Measurements from ENCODE around the gene VPS37C. TPM values are rescaled to one million over a fixed set of nuclear protein-coding genes. Genes with fewer than 3 reads are reported as not detected.

VPS37C gene
- total RNA-seq, 1 experiment from 2014 or later, result 36.3 TPM

DNA sequence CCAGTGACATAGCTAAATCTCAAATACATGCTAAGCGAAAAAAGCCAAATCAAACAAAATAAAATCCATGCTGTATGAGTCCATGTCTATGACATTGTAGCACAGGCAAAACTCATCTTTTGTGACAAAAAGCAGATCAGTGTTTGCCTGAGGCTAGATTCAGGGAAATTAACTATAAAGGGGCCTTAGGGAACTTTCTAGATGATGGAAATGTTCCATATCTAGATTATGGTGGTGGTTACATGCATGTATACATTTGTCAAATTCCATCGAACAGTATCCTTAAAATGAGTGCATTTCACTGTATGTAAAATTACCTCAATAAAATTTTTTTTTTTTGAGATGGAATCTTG is 44.1 kb downstream of the VPS37C start:
- Histone ChIP-seq H3K4me1 (no peaks in the 10 kb centered on the region), H3K36me3 (ENCODE audit: control insufficient read depth, insufficient read depth, low read length) (no peaks in the 10 kb centered on the region), H3K9me3 (no peaks in the 10 kb centered on the region), H3K4me3 (ENCODE audit: low read depth, low read length) (no peak overlapping the region), H3K27me3 (replicated peaks; ENCODE audit: control insufficient read depth, insufficient read depth, low read length) (no peaks in the 10 kb centered on the region)
- TF ChIP-seq, protein P1, sequence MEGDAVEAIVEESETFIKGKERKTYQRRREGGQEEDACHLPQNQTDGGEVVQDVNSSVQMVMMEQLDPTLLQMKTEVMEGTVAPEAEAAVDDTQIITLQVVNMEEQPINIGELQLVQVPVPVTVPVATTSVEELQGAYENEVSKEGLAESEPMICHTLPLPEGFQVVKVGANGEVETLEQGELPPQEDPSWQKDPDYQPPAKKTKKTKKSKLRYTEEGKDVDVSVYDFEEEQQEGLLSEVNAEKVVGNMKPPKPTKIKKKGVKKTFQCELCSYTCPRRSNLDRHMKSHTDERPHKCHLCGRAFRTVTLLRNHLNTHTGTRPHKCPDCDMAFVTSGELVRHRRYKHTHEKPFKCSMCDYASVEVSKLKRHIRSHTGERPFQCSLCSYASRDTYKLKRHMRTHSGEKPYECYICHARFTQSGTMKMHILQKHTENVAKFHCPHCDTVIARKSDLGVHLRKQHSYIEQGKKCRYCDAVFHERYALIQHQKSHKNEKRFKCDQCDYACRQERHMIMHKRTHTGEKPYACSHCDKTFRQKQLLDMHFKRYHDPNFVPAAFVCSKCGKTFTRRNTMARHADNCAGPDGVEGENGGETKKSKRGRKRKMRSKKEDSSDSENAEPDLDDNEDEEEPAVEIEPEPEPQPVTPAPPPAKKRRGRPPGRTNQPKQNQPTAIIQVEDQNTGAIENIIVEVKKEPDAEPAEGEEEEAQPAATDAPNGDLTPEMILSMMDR (IDR thresholded peaks at IDR 0.05; ENCODE audit: insufficient read depth in 1 of 2, low read depth in 1 of 2, low read length in 1 of 2, severe bottlenecking in 1 of 2, unreplicated experiment in 1 of 2), result no peak
- no peak overlapping the region for H3K4me3 Mint-ChIP-seq (ENCODE audit: unreplicated experiment)
- no peaks in the 10 kb centered on the region for H3K4me1 Mint-ChIP-seq (ENCODE audit: low read depth, unreplicated experiment)
- ChIA-PET CTCF (interaction anchor here (0.6 kb wide), 1 partner anchor 250 kb away, joined by 3 read pairs; the partner anchor contains the start of gene ZP1), POLR2A (no interaction called here)
- H3K36me3 Mint-ChIP-seq (ENCODE audit: insufficient read depth, unreplicated experiment), result no peaks in the 10 kb centered on the region
- H3K27me3 Mint-ChIP-seq (ENCODE audit: insufficient read depth, unreplicated experiment), result no peaks in the 10 kb centered on the region
- no peak for DNase-seq
- H3K27ac Mint-ChIP-seq (ENCODE audit: unreplicated experiment), result no peak overlapping the region
- intact Hi-C loops (cut with micrococcal nuclease; ENCODE audit: unreplicated experiment), result no loop called here
- no TSS peak for BruUV-seq (replicated peaks)
- no peaks in the 10 kb centered on the region for H3K9me3 Mint-ChIP-seq (ENCODE audit: unreplicated experiment)

DNA sequence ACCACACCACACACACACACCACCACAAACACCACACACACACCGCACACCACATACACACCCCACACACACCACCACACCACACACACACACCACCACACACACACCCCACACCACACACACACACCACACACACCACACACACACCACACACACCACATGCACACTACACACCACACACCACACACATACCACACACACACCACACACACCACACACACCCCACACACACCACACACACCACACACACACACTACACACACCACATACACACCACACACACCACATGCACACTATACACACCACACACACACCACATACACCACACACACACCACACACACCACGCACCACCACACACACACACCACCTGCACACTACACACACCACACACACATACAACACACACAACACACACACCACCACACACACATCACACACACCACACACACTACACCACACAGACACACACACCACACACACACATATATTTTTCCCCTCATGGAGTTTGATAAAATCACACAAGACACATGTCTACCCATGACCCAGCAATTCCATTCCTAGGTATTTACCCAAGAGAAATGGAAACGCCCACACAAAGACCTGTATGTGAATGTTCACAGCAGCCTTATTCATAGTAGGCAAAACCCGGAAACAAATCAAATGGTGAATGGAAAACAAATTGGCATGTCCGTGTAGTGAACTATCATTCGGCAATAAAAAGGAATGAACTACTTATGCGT is 44.6 kb downstream of the VPS37C start:
- no peaks in the 10 kb centered on the region for H3K36me3 Mint-ChIP-seq (ENCODE audit: insufficient read depth, unreplicated experiment)
- Histone ChIP-seq H3K27me3 (replicated peaks; ENCODE audit: control insufficient read depth, insufficient read depth, low read length) (no peaks in the 10 kb centered on the region), H3K4me1 (no peaks in the 10 kb centered on the region), H3K36me3 (ENCODE audit: control insufficient read depth, insufficient read depth, low read length) (no peaks in the 10 kb centered on the region), H3K4me3 (ENCODE audit: low read depth, low read length) (no peak overlapping the region), H3K9me3 (no peaks in the 10 kb centered on the region)
- DNase-seq, result no peak
- no peaks in the 10 kb centered on the region for H3K4me1 Mint-ChIP-seq (ENCODE audit: low read depth, unreplicated experiment)
- H3K27ac Mint-ChIP-seq (ENCODE audit: unreplicated experiment), result no peak overlapping the region
- CTCF ChIA-PET, result interaction anchor here (0.6 kb wide), 1 partner anchor 249 kb away, joined by 3 read pairs; the partner anchor contains the start of gene ZP1
- no peaks in the 10 kb centered on the region for H3K9me3 Mint-ChIP-seq (ENCODE audit: unreplicated experiment)
- H3K4me3 Mint-ChIP-seq (ENCODE audit: unreplicated experiment), result no peak overlapping the region
- POLR2A ChIA-PET, result no interaction called here
- H3K27me3 Mint-ChIP-seq (ENCODE audit: insufficient read depth, unreplicated experiment), result no peaks in the 10 kb centered on the region
- no TSS peak for BruUV-seq (replicated peaks)
- TF ChIP-seq, protein P1 (IDR thresholded peaks at IDR 0.05; ENCODE audit: insufficient read depth in 1 of 2, low read depth in 1 of 2, low read length in 1 of 2, severe bottlenecking in 1 of 2, unreplicated experiment in 1 of 2), result no peak
- intact Hi-C loops (cut with micrococcal nuclease; ENCODE audit: unreplicated experiment), result no loop called here

DNA sequence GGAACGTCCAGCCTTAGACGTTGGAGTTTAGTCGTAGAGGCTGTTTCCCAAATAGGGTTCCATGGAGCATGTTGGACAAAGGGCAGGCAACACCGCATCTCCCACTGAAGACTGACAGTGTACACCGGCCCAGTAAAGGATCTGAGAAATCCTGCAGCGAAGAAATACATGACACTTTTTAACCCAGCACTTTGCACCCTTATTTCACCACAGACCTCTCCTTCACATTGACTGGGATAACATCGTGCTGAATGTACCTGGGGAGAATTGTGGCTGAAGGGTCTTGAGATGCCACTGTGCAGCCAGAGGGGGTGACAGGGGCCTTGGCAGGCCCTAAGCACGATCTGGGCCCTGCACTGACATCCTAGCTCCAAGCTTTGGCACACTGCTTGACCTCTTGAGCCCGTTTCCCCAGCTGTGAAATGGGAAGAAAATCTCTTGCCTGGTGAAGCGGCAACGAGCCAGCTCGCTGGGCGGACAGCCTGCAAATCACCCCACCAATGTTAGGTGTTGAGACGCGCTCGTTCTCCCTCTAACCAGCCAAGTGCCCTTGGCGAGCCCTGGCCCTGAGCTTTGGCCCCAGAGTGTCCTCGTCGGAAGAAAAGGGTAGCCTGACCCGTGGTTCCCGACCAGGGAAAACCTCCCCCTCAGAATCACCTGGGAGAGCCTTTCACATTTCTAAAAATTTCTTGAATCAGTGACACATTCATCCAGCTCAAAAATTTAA is 45.6 kb downstream of the VPS37C start:
- Histone ChIP-seq H3K9me3 (no peaks in the 10 kb centered on the region), H3K4me1 (no peaks in the 10 kb centered on the region), H3K27me3 (replicated peaks; ENCODE audit: control insufficient read depth, insufficient read depth, low read length) (no peaks in the 10 kb centered on the region), H3K4me3 (ENCODE audit: low read depth, low read length) (no peak overlapping the region), H3K36me3 (ENCODE audit: control insufficient read depth, insufficient read depth, low read length) (no peaks in the 10 kb centered on the region)
- BruUV-seq (replicated peaks), result no TSS peak
- intact Hi-C loops (cut with micrococcal nuclease; ENCODE audit: unreplicated experiment), result no loop called here
- DNase-seq, result no peak
- H3K27me3 Mint-ChIP-seq (ENCODE audit: insufficient read depth, unreplicated experiment), result no peaks in the 10 kb centered on the region
- H3K4me3 Mint-ChIP-seq (ENCODE audit: unreplicated experiment), result no peak overlapping the region
- H3K4me1 Mint-ChIP-seq (ENCODE audit: low read depth, unreplicated experiment), result no peaks in the 10 kb centered on the region
- ChIA-PET CTCF (no interaction called here), POLR2A (no interaction called here)
- TF ChIP-seq, protein P1 (IDR thresholded peaks at IDR 0.05; ENCODE audit: insufficient read depth in 1 of 2, low read depth in 1 of 2, low read length in 1 of 2, severe bottlenecking in 1 of 2, unreplicated experiment in 1 of 2), result no peak
- H3K27ac Mint-ChIP-seq (ENCODE audit: unreplicated experiment), result no peak overlapping the region
- H3K9me3 Mint-ChIP-seq (ENCODE audit: unreplicated experiment), result no peaks in the 10 kb centered on the region
- no peaks in the 10 kb centered on the region for H3K36me3 Mint-ChIP-seq (ENCODE audit: insufficient read depth, unreplicated experiment)
